ENCODE results near the gene PNO1.

Gene PNO1

DNA sequence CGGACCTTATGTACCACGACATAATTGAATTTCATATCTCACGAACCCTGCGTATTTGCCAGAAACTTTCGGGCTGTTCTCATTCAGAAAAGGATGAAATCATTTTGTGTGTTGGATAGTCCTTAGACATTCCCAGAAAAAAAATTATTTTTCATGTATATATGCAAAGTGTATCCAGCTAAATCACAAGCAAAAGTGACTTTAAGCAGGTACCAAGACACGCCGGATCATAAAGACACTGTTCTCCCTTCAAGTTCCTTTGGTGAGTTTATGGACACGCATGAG lies 35.1 kb upstream of the PNO1 start:
- peak; percentile 11 for TF ChIP-seq CTCF (IDR thresholded peaks at IDR 0.05)

GRCh38 chr2:68124321-68124720 lies 33.4 kb upstream of the PNO1 start:
- no peak for TF ChIP-seq CTCF (IDR thresholded peaks at IDR 0.05)

DNA sequence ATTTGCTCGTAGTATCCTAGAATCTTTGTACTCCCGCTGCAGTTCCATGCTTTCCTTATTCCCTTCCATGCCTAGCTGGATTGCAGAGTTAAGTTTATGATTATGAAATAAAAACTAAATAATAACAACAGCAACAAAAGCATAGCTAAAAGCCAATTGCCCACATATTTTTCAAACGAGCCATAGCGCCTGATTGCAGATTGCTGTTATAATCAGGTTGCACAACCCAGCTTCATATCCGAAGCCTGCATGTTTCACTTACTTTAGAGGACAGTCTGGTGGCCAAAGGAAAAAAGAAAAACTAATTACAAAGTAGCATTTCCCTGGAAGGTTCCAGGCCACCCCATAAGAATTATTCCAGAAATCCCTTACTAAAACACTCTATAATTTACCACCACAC lies 31.9 kb upstream of the PNO1 start:
- no peak for TF ChIP-seq CTCF (IDR thresholded peaks at IDR 0.05)

GRCh38 chr2:68126561-68126960 lies 31.1 kb upstream of the PNO1 start:
- TF ChIP-seq CTCF (IDR thresholded peaks at IDR 0.05), result no peak

- no peak for TF ChIP-seq CTCF (IDR thresholded peaks at IDR 0.05)
Observed at GRCh38 chr2:68127358-68128242, 30.1 kb upstream of the PNO1 start.

- TF ChIP-seq CTCF (IDR thresholded peaks at IDR 0.05), result no peak
Observed at GRCh38 chr2:68134120-68134519, 23.6 kb upstream of the PNO1 start.

DNA sequence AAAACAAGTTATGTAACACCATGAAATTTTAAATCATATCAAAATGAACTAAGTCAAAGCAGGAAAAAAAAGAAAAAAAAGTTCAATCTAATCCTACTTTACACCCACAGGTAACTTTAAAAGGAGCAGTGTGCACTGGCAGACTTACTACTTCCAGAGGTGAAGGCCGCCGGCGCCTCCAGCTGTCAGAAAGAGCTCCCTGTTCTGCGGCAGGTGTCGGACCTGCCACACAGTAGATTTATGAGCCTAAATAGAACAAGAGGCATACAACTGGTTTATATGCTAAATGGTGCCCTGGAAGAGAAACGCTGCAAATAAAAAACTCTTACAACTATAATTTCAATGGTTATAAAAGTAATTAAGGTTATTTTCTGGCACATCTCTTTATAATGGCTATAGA lies 23.1 kb upstream of the PNO1 start:
- TF ChIP-seq CTCF (IDR thresholded peaks at IDR 0.05), result no peak

Data from LNCAP (cell line).